HL-60 (cell line): Measurements from ENCODE around the gene INKA2.

ENCODE experiments used
- DNase-seq, 2 experiments: peaks; one replicate each; pipeline ENCODE4 v3.0.0-alpha.2; 2010 to 2020; ENCODE audit warnings: low read depth in 1 of 2, low spot score in 1 of 2
- H3K27ac ChIP-seq: fragments of 250-450 bp; sonication (Bioruptor Pico); replicated peaks from 2 replicates; pipeline ENCODE4 v1.5.1; 2020; ENCODE audit warnings: mild to moderate bottlenecking, moderate library complexity
- H3K27me3 ChIP-seq: fragments of 250-450 bp; sonication (Bioruptor Pico); 2 replicates; pipeline ENCODE4 v1.5.1; 2021; ENCODE audit warnings: mild to moderate bottlenecking, moderate library complexity; ENCODE audit not compliant: insufficient read depth, poor library complexity, severe bottlenecking
- H3K4me3 ChIP-seq: replicated peaks from 2 replicates; pipeline ENCODE4 v1.5.1; 2011; ENCODE audit warnings: mild to moderate bottlenecking, control low read depth, low read length; ENCODE audit not compliant: insufficient read depth
- CTCF ChIP-seq: IDR thresholded peaks from one replicate; pipeline ENCODE4 v1.5.1; 2011; ENCODE audit warnings: low read length, control low read depth, inconsistent platforms; ENCODE audit not compliant: insufficient read depth
- GABPA ChIP-seq: IDR thresholded peaks from 2 replicates; pipeline ENCODE4 v1.6.1; 2012; ENCODE audit warnings: low read depth
- POLR2AphosphoS5 ChIP-seq: IDR thresholded peaks from 2 replicates; pipeline ENCODE4 v1.6.1; 2012; ENCODE audit warnings: low read depth
- REST ChIP-seq: IDR thresholded peaks from 2 replicates; pipeline ENCODE4 v1.6.1; 2012; ENCODE audit warnings: low read depth; ENCODE audit not compliant: insufficient replicate concordance
- SPI1 ChIP-seq: IDR thresholded peaks from 2 replicates; pipeline ENCODE4 v1.6.1; 2012; ENCODE audit warnings: low read depth, mild to moderate bottlenecking, borderline replicate concordance

INKA2 gene

GRCh38 chr1:111775966-111776365 lies 36.8 kb upstream of the INKA2 start:
- Histone ChIP-seq H3K4me3 (no peak overlapping the region), H3K27me3 (no peaks in the 10 kb centered on the region), H3K27ac (no peak overlapping the region)
- no peak for DNase-seq
- TF ChIP-seq REST (no peak), SPI1 (no peak), GABPA (no peak), CTCF (no peak), POLR2AphosphoS5 (no peak)

- DNase-seq, result no peak
- H3K27me3 ChIP-seq, result no peaks in the 10 kb centered on the region
- TF ChIP-seq POLR2AphosphoS5 (no peak), GABPA (no peak), REST (no peak), CTCF (no peak), SPI1 (no peak)
- H3K4me3 ChIP-seq, result no peak overlapping the region
- H3K27ac ChIP-seq, result no peak overlapping the region
Observed at GRCh38 chr1:111770916-111771315, 31.7 kb upstream of the INKA2 start.

DNA sequence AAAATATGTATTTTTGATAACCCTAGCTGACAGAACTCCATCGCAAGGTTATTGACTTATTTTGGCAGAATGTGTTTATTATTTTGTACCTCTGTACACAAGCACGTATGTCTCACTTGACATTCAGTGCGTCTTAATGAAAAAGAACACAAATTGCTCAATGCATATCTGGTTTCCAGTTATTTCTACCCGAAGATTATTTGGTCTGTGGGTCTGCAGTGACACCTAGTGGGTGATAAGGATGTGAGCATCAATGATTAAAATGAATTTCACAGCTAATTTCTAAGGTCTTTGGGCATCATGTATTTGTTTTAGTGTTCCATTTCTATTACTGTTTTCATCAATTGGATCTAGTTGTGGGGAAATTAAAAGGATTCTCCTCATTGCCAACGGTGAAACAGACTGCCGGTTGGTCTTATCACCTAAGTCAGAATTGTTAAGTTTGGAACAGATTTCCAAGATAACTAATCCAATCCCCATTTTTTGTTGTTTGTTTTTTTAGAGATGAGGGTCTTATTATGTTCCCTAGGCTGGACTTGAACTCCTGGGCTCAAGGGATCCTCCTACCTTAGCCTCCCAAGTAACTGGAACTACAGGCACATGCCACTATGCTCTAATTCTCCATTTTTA lies 30.4 kb upstream of the INKA2 start:
- peak; percentile 60 to 70 for DNase-seq
- H3K4me3 ChIP-seq, result no peak overlapping the region
- TF ChIP-seq REST (no peak), SPI1 (no peak), CTCF (peak; percentile 71)
- H3K27ac ChIP-seq, result no peak overlapping the region
- no peaks in the 10 kb centered on the region for H3K27me3 ChIP-seq
